Body of pancreas (tissue), 4 donors: ENCODE data around the gene CDO1. TPM values are rescaled to one million over a fixed set of nuclear protein-coding genes. Genes with fewer than 3 reads are reported as not detected.

ENCODE experiments used
- ATAC-seq: fragments of 150-250 bp; one replicate; pipeline ENCODE4 v1.9.1; 2016
- DNase-seq, 4 donors: peaks; one replicate each; pipeline ENCODE4 v3.0.0-alpha.2; 2019
- H3K27ac ChIP-seq, 4 donors: fragments of 200-600 bp; sonication (generic); 1 replicate in 3 of 4; 2 replicates in 1 of 4; pipeline versions ENCODE4 v1.5.1 to v1.6.1; 2016 to 2019; ENCODE audit warnings: mild to moderate bottlenecking in 1 of 4, mixed read lengths in 1 of 4, moderate library complexity in 1 of 4
- H3K27me3 ChIP-seq, 2 donors: fragments of 200-600 bp; sonication (generic); one replicate each; pipeline ENCODE4 v1.6.0; 2016; ENCODE audit warnings: mild to moderate bottlenecking in 1 of 2
- H3K36me3 ChIP-seq, 2 donors: fragments of 200-600 bp; sonication (generic); replicated peaks in 1 of 2; 2 replicates each; pipeline ENCODE4 v1.5.1; 2016; ENCODE audit warnings: low read depth in 2 of 2; ENCODE audit not compliant: insufficient read depth in 1 of 2
- H3K4me1 ChIP-seq: fragments of 200-600 bp; sonication (generic); one replicate; pipeline ENCODE4 v1.6.0; 2016
- H3K4me3 ChIP-seq, 2 donors: fragments of 200-600 bp; sonication (generic); 1 replicate in 1 of 2; 2 replicates in 1 of 2; pipeline ENCODE4 v1.5.1; 2016 to 2019
- H3K9me3 ChIP-seq, 3 donors: fragments of 200-600 bp; sonication (generic); 1 replicate in 2 of 3; 2 replicates in 1 of 3; pipeline ENCODE4 v1.5.1; 2016
- POLR2A ChIP-seq, 3 donors: fragments of 450-650 bp; IDR thresholded peaks; one replicate each; pipeline ENCODE4 v1.6.1; 2016; ENCODE audit warnings: antibody characterized with exemption in 3 of 3, mild to moderate bottlenecking in 2 of 3
- WGBS, 2 donors: methylation state at CpG; one replicate each; pipeline ENCODE4 v1.1.5; 2017; 5-methylcytosine and 5-hydroxymethylcytosine counted together
- intact Hi-C: fragments of 100-400 bp; cut with DNase I; formaldehyde crosslinking; loops from one replicate; pipeline ENCODE4 v1.15.1; 2023
- total RNA-seq, 2 donors: library from RNA; depleted of rRNA; stranded (reverse); fragments of >200 nt; gene quantifications; one replicate each; pipeline ENCODE4 v1.1.0, GENCODE V29; 2016
- TF ChIP-seq, protein P1 (sequence below), 7 experiments: fragments of 450-650 bp in 4 of 7; fragments of 200-600 bp in 3 of 7; sonication (generic) in 3 of 7; IDR thresholded peaks; one replicate each; pipeline ENCODE4 v1.5.1; 2016 to 2019; ENCODE audit warnings: antibody characterized with exemption in 7 of 7

Gene CDO1
- total RNA-seq, 2 donors from 2014 or later, result 7.3 to 92.3 TPM

DNA sequence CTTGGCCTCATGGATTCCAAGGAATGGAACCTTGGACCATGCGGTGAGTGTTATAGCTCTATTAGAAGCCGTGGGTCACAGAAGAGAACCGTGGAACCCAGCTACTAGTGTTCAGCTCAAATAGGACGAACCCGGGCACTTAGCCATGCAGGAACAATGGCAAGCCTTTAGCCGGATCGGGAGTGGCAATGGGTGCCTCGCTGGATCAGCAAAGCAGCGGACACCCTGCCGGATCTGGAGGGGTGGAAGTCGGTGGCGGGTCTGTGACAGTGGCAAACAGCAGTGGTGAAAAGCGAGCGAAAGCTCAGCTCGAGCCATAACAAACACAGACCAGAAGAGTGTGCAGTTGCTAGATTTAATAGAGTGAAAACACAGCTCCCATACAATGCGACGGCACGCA lies 2.4 kb upstream of the CDO1 start:
- WGBS, 2 donors, result 85 to 93% methylated on average over 18 of the region's 18 CpGs
- peaks cover 0 to 7% of the 10 kb centered on the region in 2 donors for H3K27me3 ChIP-seq
- no peak for DNase-seq

DNA sequence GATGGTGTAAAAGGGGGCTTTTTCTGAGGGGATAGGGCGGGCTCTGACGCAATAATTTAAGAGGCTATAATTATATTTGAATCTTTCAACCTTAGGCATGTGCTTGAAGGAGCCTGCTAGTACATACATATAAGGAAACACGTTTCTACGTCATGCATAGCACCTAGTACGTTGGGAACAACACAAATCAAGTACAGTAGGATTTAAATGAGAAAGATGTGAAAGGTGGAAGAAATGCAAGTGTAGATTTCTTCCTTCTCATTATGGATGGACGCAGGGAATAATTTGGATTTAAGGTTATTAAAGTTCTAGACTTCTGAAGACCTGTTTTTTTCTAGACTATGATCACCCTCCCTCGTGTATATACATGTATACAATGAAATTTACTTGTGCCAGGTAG lies 927 bp upstream of the CDO1 start:
- Histone ChIP-seq H3K27ac (no peak overlapping the region), H3K4me1 (peaks cover 25% of the 10 kb centered on the region), H3K9me3 (no peaks in the 10 kb centered on the region), H3K4me3 (no peak overlapping the region), H3K27me3 (peaks cover 0 to 7% of the 10 kb centered on the region in 2 donors), H3K36me3 (no peaks in the 10 kb centered on the region)
- DNase-seq, result no peak
- no peak for TF ChIP-seq POLR2A (IDR thresholded peaks at IDR 0.05)
- TF ChIP-seq, protein P1, sequence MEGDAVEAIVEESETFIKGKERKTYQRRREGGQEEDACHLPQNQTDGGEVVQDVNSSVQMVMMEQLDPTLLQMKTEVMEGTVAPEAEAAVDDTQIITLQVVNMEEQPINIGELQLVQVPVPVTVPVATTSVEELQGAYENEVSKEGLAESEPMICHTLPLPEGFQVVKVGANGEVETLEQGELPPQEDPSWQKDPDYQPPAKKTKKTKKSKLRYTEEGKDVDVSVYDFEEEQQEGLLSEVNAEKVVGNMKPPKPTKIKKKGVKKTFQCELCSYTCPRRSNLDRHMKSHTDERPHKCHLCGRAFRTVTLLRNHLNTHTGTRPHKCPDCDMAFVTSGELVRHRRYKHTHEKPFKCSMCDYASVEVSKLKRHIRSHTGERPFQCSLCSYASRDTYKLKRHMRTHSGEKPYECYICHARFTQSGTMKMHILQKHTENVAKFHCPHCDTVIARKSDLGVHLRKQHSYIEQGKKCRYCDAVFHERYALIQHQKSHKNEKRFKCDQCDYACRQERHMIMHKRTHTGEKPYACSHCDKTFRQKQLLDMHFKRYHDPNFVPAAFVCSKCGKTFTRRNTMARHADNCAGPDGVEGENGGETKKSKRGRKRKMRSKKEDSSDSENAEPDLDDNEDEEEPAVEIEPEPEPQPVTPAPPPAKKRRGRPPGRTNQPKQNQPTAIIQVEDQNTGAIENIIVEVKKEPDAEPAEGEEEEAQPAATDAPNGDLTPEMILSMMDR (IDR thresholded peaks at IDR 0.05), result no peak
- intact Hi-C loops, result no loop called here
- no peak for ATAC-seq
- 75 to 76% methylated on average over 7 of the region's 7 CpGs for WGBS, 2 donors

More for the DNA sequence above, 2.4 kb upstream of the CDO1 start:
- ATAC-seq, result no peak
- H3K4me3 ChIP-seq, result no peak overlapping the region
- no peaks in the 10 kb centered on the region for H3K9me3 ChIP-seq
- peaks cover 25% of the 10 kb centered on the region for H3K4me1 ChIP-seq
- H3K27ac ChIP-seq, result no peak overlapping the region
- TF ChIP-seq, protein P1 (IDR thresholded peaks at IDR 0.05), result no peak
- no peak for TF ChIP-seq POLR2A (IDR thresholded peaks at IDR 0.05)
- no peaks in the 10 kb centered on the region for H3K36me3 ChIP-seq
- intact Hi-C loops, result no loop called here

DNA sequence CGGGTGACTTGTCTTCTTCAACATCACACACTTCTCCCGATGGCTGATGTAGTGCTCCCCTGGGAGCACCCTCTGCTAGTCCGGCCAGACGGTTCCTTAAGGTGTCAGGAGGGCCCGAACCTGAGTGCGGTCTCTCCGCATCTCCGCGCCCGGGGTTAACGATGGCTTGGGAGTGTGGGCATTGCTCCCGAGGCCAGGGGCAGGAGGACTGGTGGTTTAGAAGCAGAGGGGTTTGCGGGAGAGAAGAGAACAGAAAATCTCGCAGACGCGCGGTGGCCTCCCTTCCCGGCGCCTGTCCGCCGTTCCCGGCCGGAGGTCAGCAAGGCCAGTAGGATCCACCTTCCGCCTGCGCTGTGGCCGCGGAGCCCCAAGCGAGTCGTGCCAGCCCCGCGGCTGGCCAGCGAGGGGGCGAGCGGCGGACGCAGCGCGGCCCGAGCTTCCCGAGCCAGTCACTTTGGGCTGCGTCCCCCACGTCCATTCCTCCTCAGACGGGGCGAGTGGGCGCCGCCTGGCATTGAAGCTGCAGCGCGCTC lies 700 bp downstream of the CDO1 start:
- intact Hi-C loops, result no loop called here
- WGBS, 2 donors, result 0 to 3% methylated on average over 2 to 48 of the region's 48 CpGs
- DNase-seq, result peak in 1 of 4 donors; percentile 11
- H3K27ac ChIP-seq, result peak overlapping the region in 3 of 4 donors; percentile 64 to 83 (median 79)
- no peaks in the 10 kb centered on the region for H3K9me3 ChIP-seq
- H3K4me3 ChIP-seq, result peak overlapping the region; percentile 22 to 24
- peaks cover 25% of the 10 kb centered on the region for H3K4me1 ChIP-seq
- H3K36me3 ChIP-seq, result no peaks in the 10 kb centered on the region
- TF ChIP-seq, protein P1 (IDR thresholded peaks at IDR 0.05), result no peak
- TF ChIP-seq POLR2A (IDR thresholded peaks at IDR 0.05), result no peak
- peaks cover 0 to 7% of the 10 kb centered on the region in 2 donors for H3K27me3 ChIP-seq
- ATAC-seq, result peak; percentile 45

DNA sequence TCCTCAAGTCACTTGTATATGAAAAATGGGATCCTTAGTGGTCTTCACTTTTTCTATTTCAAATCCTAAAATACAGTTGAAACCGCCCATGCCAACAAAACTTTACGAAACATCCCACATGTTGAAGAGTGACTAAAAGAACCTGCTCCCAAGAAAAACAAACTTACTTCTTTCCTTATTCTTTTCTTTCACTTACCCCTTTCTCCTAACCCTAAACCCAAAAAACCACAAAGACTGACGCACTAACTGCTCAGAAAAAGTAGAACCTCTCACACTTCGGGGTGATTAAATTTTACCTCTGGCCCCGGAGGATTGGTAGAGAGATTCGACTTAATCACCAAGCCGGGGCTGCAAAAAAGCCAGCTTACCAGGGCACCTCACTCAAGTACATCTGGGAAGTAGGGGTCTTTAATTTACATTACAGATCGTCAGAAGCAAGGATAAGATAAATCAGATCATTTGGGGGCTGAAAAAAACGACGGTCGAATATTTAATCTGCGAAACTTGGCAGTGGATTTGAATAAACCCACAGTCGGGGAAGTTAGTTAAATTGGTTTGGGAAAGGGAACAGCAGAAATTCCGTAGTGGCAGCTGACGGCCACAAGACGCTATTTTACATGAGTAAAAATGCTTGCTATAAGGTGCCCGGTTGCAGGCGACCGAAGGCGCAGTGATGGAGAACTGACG lies 1.3 kb downstream of the CDO1 start:
- ATAC-seq (peak; percentile 11), DNase-seq (no peak)
- H3K4me1 ChIP-seq, result peaks cover 25% of the 10 kb centered on the region
- intact Hi-C loops, result no loop called here
- H3K27me3 ChIP-seq, result peaks cover 0 to 7% of the 10 kb centered on the region in 2 donors
- no peak overlapping the region for H3K27ac ChIP-seq
- no peak overlapping the region for H3K4me3 ChIP-seq
- TF ChIP-seq, protein P1 (IDR thresholded peaks at IDR 0.05), result no peak
- WGBS, 2 donors, result 16 to 20% methylated on average over 21 of the region's 21 CpGs
- H3K36me3 ChIP-seq, result no peaks in the 10 kb centered on the region
- H3K9me3 ChIP-seq, result no peaks in the 10 kb centered on the region

DNA sequence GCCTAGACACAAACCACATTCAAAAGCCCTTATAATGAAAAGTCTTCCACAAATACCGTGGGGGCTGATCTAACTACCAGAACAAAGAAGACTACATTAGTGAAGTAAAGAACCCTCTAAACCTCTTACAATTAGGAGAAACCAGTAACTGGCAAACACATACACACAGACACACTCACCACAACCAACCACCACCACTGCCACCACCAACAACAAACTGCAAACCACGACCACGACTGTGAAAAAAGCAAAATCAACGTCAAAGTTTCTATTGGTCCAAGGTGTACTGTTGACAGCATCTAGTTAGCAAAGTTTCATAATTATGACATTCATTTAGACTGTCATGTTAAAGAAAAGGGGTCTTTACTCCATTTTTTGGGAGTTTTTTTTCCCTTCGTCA lies 2.7 kb downstream of the CDO1 start:
- 69 to 84% methylated on average over 5 of the region's 5 CpGs for WGBS, 2 donors
- DNase-seq (no peak), ATAC-seq (no peak)
- Histone ChIP-seq H3K4me1 (peaks cover 25% of the 10 kb centered on the region), H3K27ac (no peak overlapping the region), H3K9me3 (no peaks in the 10 kb centered on the region), H3K36me3 (no peaks in the 10 kb centered on the region), H3K27me3 (peaks cover 0 to 7% of the 10 kb centered on the region in 2 donors), H3K4me3 (no peak overlapping the region)
- TF ChIP-seq POLR2A (IDR thresholded peaks at IDR 0.05), result no peak
- TF ChIP-seq, protein P1 (IDR thresholded peaks at IDR 0.05), result no peak
- intact Hi-C loops, result no loop called here
